GM23338 (cell line): ENCODE measurements around the gene UQCC2. TPM values are rescaled to one million over a fixed set of nuclear protein-coding genes. Genes with fewer than 3 reads are reported as not detected.

Experiments
- ATAC-seq: fragments of 200-7000 bp; cut with Tn5 transposase; 3 replicates; pipeline ENCODE4 v1.9.1; 2020
- DNase-seq: peaks from one replicate; pipeline ENCODE4 v3.0.0-alpha.2; 2015; ENCODE audit warnings: low spot score
- H2AFZ ChIP-seq: fragments of 200-600 bp; sonication (generic); 2 replicates; pipeline ENCODE4 v1.8.0; 2016; ENCODE audit warnings: antibody characterized with exemption, mild to moderate bottlenecking, moderate library complexity
- H3F3A ChIP-seq: fragments of 200-600 bp; sonication (generic); replicated peaks from 2 replicates; pipeline ENCODE4 v1.8.0; 2017; ENCODE audit warnings: antibody characterized with exemption, mixed run types, low read depth
- H3K27ac ChIP-seq: fragments of 200-600 bp; sonication (generic); 2 replicates; pipeline ENCODE4 v1.6.1; 2016; ENCODE audit warnings: low read depth
- H3K27me3 ChIP-seq: fragments of 200-600 bp; sonication (generic); 2 replicates; pipeline ENCODE4 v1.8.0; 2016; ENCODE audit warnings: mild to moderate bottlenecking, mixed run types, moderate library complexity; ENCODE audit not compliant: insufficient read depth
- H3K36me3 ChIP-seq: fragments of 200-600 bp; sonication (generic); 2 replicates; pipeline ENCODE4 v1.8.0; 2016; ENCODE audit warnings: mild to moderate bottlenecking; ENCODE audit not compliant: insufficient read depth
- H3K4me1 ChIP-seq: fragments of 200-600 bp; sonication (generic); 2 replicates; pipeline ENCODE4 v1.8.0; 2016; ENCODE audit warnings: mild to moderate bottlenecking, moderate library complexity; ENCODE audit not compliant: insufficient read depth
- H3K4me2 ChIP-seq: fragments of 200-600 bp; sonication (generic); 2 replicates; pipeline ENCODE4 v1.7.1; 2017; ENCODE audit warnings: mixed run types
- H3K4me3 ChIP-seq: fragments of 200-600 bp; sonication (generic); 2 replicates; pipeline ENCODE4 v1.6.1; 2016; ENCODE audit warnings: mixed run types
- H3K79me2 ChIP-seq: fragments of 200-600 bp; sonication (generic); replicated peaks from 2 replicates; pipeline ENCODE4 v1.8.0; 2017; ENCODE audit warnings: mild to moderate bottlenecking; ENCODE audit not compliant: insufficient read depth
- H3K9me2 ChIP-seq: fragments of 200-600 bp; sonication (generic); 2 replicates; pipeline ENCODE4 v1.8.0; 2017; ENCODE audit not compliant: insufficient read depth
- H4K20me1 ChIP-seq: fragments of 200-600 bp; sonication (generic); replicated peaks from 2 replicates; pipeline ENCODE4 v1.8.0; 2017; ENCODE audit warnings: mild to moderate bottlenecking; ENCODE audit not compliant: insufficient read depth
- H3K27ac Mint-ChIP-seq: 2 replicates; pipeline ENCODE4 v1.8.0; 2020; ENCODE audit warnings: inconsistent platforms, mild to moderate bottlenecking, moderate library complexity, mixed read lengths
- H3K27me3 Mint-ChIP-seq: 3 replicates; pipeline ENCODE4 v1.8.0; 2022; ENCODE audit warnings: low read depth, mild to moderate bottlenecking, moderate library complexity, mixed read lengths, inconsistent platforms; ENCODE audit not compliant: insufficient read depth, poor library complexity
- H3K36me3 Mint-ChIP-seq: 3 replicates; pipeline ENCODE4 v1.8.0; 2021; ENCODE audit warnings: low read depth, mild to moderate bottlenecking, inconsistent platforms, moderate library complexity, mixed read lengths
- H3K4me1 Mint-ChIP-seq: 3 replicates; pipeline ENCODE4 v1.8.0; 2020; ENCODE audit warnings: mild to moderate bottlenecking, inconsistent platforms, mixed read lengths
- H3K4me3 Mint-ChIP-seq: 3 replicates; pipeline ENCODE4 v1.8.0; 2021; ENCODE audit warnings: moderate library complexity, mild to moderate bottlenecking, inconsistent platforms, mixed read lengths
- H3K9me3 Mint-ChIP-seq: 3 replicates; pipeline ENCODE4 v1.8.0; 2020; ENCODE audit warnings: moderate library complexity, mild to moderate bottlenecking, inconsistent platforms, mixed read lengths
- CREB1 ChIP-seq: fragments of 250-450 bp; sonication (Bioruptor Pico); IDR thresholded peaks from 2 replicates; pipeline ENCODE4 v1.5.0; 2020; ENCODE audit warnings: low read depth, mild to moderate bottlenecking, moderate library complexity
- EZH2 ChIP-seq: fragments of 200-600 bp; sonication (generic); IDR thresholded peaks from one replicate; pipeline ENCODE4 v1.8.0; 2017; ENCODE audit warnings: antibody characterized with exemption, mild to moderate bottlenecking, low read depth; ENCODE audit not compliant: unreplicated experiment
- EZH2phosphoT487 ChIP-seq: fragments of 200-600 bp; sonication (generic); IDR thresholded peaks from one replicate; pipeline ENCODE4 v1.8.1; 2018; ENCODE audit warnings: antibody characterized with exemption; ENCODE audit not compliant: unreplicated experiment
- JUNB ChIP-seq: IDR thresholded peaks from one replicate; pipeline ENCODE4 v1.6.1; 2016; ENCODE audit warnings: antibody characterized with exemption; ENCODE audit not compliant: unreplicated experiment
- NANOG ChIP-seq: IDR thresholded peaks from 2 replicates; pipeline ENCODE4 v1.6.1; 2016; ENCODE audit warnings: antibody characterized with exemption, borderline replicate concordance
- POLR2AphosphoS5 ChIP-seq: IDR thresholded peaks from 2 replicates; pipeline ENCODE4 v1.6.1; 2016; ENCODE audit warnings: antibody characterized with exemption, low read depth
- STAT1 ChIP-seq: IDR thresholded peaks from one replicate; pipeline ENCODE4 v1.6.1; 2016; ENCODE audit warnings: antibody characterized with exemption; ENCODE audit not compliant: unreplicated experiment
- ZNF114 ChIP-seq: fragments of 250-450 bp; sonication (Bioruptor Pico); IDR thresholded peaks from 2 replicates; pipeline ENCODE4 v1.5.0; 2020; ENCODE audit warnings: mild to moderate bottlenecking, moderate library complexity
- ZNF331 ChIP-seq: fragments of 250-450 bp; sonication (Bioruptor Pico); IDR thresholded peaks from 2 replicates; pipeline ENCODE4 v1.5.0; 2020; ENCODE audit warnings: low read depth, mild to moderate bottlenecking, moderate library complexity
- polyA plus RNA-seq: library from polyadenylated mRNA; unstranded; fragments of >200 nt; fragmentation: Nextera tagmentation; extraction: Ambion mirVana; gene quantifications from 2 replicates; pipeline ENCODE4 v1.2.1, GENCODE V29; 2016
- total RNA-seq: library from RNA; depleted of rRNA; stranded (reverse); fragments of >200 nt; shearing (Covaris generic); gene quantifications from 2 replicates; pipeline ENCODE4 v1.2.3, GENCODE V29; 2014
- TF ChIP-seq, protein P1 (sequence below): fragments of 250-450 bp; sonication (Bioruptor Pico); IDR thresholded peaks from 2 replicates; pipeline ENCODE4 v1.5.0; 2020; ENCODE audit warnings: mild to moderate bottlenecking, moderate library complexity
- TF ChIP-seq, protein P2 (sequence below): IDR thresholded peaks from 2 replicates; pipeline ENCODE4 v1.6.1; 2016; ENCODE audit warnings: antibody characterized with exemption
- TF ChIP-seq, protein P3 (sequence below): IDR thresholded peaks from one replicate; pipeline ENCODE4 v1.6.1; 2018; ENCODE audit warnings: antibody characterized with exemption; ENCODE audit not compliant: unreplicated experiment
- TF ChIP-seq, protein P4 (sequence below), 2 experiments: fragments of 200-600 bp in 1 of 2; sonication (generic) in 1 of 2; conservative IDR thresholded peaks; 2 replicates each; pipeline versions ENCODE4 v1.5.1 to v1.6.1; 2016 to 2017; ENCODE audit warnings: antibody characterized with exemption in 2 of 2, low read depth in 2 of 2, mild to moderate bottlenecking in 2 of 2, moderate library complexity in 1 of 2

Gene UQCC2
- total and polyA plus RNA-seq, 2 experiments from 2014 or later: 48.9 to 379 TPM

DNA sequence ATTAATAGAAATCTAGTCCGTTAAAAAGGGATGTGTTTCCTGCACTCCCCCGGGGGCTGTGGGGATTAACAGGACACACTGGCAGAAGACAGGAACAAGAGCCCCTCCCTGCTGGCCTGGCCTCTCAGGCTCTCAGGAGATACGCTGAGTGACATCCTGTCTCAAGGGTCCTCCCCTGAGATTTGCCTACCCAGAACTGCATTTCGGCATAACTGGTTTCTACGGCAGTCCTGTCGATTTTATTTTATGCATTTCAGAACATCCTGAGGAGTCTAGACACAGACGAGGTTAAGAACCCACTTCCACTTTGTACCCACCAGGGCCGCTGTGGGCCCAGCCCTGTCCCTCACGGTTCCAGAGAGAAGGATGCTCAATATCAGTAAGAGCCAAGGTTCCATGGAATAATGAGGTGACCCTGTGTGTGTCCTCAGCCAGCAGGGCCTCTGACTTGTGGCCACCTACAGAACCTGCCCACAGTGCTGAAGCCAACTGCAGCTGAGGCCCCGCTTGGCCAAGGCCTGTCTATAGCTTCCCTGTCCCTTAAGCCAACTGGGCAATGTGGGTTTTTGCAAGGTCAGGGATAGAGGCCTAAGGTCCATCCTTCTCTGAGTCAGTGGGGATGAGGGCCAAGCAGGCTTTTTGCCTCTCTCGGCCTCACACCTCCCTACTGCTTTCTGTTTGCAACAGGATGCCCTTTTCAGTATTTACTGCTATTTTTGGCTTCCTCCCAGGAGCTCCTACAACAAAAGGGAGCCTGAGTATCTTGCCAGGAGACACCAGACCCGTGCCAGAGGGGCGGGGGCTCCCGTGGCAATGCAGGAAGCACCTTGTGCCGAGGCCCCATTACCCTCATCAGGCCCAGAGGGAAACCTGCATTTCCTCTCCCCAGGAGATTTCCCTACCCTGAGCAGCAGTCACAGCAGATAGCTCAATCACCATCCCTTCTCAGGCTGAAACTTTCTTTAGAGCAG is 14.7 kb downstream of the UQCC2 start:
- H3K9me3 Mint-ChIP-seq: no peaks in the 10 kb centered on the region
- no peaks in the 10 kb centered on the region for H3K9me2 ChIP-seq
- peaks cover 19% of the 10 kb centered on the region for H3K27me3 Mint-ChIP-seq
- DNase-seq: no peak
- H3K36me3 ChIP-seq: peaks cover 10% of the 10 kb centered on the region
- peaks cover 31% of the 10 kb centered on the region for H3K4me1 Mint-ChIP-seq
- no peak overlapping the region for H3K4me2 ChIP-seq
- H3K27ac ChIP-seq: no peak overlapping the region
- H3K4me1 ChIP-seq: 0 out of 2 replicates have a peak, but pooled peaks cover 2% of the 10 kb centered on the region
- H3K79me2 ChIP-seq: 0 out of 2 replicates have a peak, but pooled peaks cover 3% of the 10 kb centered on the region
- H3K4me3 Mint-ChIP-seq: no peak overlapping the region; the same call in 2 of the 3 replicates
- no peak for ATAC-seq
- H3F3A ChIP-seq: 0 out of 2 replicates have a peak, but pooled peaks cover 5% of the 10 kb centered on the region
- peaks cover 64% of the 10 kb centered on the region for H3K36me3 Mint-ChIP-seq
- H3K4me3 ChIP-seq: no peak overlapping the region
- TF ChIP-seq NANOG (no peak), POLR2AphosphoS5 (no peak), EZH2 (no peak), JUNB (no peak), ZNF331 (CRISPR knock-in tag) (no peak), EZH2phosphoT487 (no peak), STAT1 (no peak), CREB1 (CRISPR knock-in tag) (no peak), ZNF114 (no peak)
- TF ChIP-seq, protein P1, sequence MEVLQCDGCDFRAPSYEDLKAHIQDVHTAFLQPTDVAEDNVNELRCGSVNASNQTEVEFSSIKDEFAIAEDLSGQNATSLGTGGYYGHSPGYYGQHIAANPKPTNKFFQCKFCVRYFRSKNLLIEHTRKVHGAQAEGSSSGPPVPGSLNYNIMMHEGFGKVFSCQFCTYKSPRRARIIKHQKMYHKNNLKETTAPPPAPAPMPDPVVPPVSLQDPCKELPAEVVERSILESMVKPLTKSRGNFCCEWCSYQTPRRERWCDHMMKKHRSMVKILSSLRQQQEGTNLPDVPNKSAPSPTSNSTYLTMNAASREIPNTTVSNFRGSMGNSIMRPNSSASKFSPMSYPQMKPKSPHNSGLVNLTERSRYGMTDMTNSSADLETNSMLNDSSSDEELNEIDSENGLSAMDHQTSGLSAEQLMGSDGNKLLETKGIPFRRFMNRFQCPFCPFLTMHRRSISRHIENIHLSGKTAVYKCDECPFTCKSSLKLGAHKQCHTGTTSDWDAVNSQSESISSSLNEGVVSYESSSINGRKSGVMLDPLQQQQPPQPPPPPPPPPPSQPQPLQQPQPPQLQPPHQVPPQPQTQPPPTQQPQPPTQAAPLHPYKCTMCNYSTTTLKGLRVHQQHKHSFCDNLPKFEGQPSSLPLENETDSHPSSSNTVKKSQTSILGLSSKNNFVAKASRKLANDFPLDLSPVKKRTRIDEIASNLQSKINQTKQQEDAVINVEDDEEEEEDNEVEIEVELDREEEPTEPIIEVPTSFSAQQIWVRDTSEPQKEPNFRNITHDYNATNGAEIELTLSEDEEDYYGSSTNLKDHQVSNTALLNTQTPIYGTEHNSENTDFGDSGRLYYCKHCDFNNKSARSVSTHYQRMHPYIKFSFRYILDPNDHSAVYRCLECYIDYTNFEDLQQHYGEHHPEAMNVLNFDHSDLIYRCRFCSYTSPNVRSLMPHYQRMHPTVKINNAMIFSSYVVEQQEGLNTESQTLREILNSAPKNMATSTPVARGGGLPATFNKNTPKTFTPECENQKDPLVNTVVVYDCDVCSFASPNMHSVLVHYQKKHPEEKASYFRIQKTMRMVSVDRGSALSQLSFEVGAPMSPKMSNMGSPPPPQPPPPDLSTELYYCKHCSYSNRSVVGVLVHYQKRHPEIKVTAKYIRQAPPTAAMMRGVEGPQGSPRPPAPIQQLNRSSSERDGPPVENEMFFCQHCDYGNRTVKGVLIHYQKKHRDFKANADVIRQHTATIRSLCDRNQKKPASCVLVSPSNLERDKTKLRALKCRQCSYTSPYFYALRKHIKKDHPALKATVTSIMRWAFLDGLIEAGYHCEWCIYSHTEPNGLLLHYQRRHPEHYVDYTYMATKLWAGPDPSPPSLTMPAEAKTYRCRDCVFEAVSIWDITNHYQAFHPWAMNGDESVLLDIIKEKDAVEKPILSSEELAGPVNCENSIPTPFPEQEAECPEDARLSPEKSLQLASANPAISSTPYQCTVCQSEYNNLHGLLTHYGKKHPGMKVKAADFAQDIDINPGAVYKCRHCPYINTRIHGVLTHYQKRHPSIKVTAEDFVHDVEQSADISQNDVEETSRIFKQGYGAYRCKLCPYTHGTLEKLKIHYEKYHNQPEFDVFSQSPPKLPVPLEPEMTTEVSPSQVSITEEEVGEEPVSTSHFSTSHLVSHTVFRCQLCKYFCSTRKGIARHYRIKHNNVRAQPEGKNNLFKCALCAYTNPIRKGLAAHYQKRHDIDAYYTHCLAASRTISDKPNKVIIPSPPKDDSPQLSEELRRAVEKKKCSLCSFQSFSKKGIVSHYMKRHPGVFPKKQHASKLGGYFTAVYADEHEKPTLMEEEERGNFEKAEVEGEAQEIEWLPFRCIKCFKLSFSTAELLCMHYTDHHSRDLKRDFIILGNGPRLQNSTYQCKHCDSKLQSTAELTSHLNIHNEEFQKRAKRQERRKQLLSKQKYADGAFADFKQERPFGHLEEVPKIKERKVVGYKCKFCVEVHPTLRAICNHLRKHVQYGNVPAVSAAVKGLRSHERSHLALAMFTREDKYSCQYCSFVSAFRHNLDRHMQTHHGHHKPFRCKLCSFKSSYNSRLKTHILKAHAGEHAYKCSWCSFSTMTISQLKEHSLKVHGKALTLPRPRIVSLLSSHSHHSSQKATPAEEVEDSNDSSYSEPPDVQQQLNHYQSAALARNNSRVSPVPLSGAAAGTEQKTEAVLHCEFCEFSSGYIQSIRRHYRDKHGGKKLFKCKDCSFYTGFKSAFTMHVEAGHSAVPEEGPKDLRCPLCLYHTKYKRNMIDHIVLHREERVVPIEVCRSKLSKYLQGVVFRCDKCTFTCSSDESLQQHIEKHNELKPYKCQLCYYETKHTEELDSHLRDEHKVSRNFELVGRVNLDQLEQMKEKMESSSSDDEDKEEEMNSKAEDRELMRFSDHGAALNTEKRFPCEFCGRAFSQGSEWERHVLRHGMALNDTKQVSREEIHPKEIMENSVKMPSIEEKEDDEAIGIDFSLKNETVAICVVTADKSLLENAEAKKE: no peak
- TF ChIP-seq, protein P2, sequence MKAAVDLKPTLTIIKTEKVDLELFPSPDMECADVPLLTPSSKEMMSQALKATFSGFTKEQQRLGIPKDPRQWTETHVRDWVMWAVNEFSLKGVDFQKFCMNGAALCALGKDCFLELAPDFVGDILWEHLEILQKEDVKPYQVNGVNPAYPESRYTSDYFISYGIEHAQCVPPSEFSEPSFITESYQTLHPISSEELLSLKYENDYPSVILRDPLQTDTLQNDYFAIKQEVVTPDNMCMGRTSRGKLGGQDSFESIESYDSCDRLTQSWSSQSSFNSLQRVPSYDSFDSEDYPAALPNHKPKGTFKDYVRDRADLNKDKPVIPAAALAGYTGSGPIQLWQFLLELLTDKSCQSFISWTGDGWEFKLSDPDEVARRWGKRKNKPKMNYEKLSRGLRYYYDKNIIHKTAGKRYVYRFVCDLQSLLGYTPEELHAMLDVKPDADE: no peak
- TF ChIP-seq, protein P3, sequence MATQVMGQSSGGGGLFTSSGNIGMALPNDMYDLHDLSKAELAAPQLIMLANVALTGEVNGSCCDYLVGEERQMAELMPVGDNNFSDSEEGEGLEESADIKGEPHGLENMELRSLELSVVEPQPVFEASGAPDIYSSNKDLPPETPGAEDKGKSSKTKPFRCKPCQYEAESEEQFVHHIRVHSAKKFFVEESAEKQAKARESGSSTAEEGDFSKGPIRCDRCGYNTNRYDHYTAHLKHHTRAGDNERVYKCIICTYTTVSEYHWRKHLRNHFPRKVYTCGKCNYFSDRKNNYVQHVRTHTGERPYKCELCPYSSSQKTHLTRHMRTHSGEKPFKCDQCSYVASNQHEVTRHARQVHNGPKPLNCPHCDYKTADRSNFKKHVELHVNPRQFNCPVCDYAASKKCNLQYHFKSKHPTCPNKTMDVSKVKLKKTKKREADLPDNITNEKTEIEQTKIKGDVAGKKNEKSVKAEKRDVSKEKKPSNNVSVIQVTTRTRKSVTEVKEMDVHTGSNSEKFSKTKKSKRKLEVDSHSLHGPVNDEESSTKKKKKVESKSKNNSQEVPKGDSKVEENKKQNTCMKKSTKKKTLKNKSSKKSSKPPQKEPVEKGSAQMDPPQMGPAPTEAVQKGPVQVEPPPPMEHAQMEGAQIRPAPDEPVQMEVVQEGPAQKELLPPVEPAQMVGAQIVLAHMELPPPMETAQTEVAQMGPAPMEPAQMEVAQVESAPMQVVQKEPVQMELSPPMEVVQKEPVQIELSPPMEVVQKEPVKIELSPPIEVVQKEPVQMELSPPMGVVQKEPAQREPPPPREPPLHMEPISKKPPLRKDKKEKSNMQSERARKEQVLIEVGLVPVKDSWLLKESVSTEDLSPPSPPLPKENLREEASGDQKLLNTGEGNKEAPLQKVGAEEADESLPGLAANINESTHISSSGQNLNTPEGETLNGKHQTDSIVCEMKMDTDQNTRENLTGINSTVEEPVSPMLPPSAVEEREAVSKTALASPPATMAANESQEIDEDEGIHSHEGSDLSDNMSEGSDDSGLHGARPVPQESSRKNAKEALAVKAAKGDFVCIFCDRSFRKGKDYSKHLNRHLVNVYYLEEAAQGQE: no peak
- TF ChIP-seq, protein P4, sequence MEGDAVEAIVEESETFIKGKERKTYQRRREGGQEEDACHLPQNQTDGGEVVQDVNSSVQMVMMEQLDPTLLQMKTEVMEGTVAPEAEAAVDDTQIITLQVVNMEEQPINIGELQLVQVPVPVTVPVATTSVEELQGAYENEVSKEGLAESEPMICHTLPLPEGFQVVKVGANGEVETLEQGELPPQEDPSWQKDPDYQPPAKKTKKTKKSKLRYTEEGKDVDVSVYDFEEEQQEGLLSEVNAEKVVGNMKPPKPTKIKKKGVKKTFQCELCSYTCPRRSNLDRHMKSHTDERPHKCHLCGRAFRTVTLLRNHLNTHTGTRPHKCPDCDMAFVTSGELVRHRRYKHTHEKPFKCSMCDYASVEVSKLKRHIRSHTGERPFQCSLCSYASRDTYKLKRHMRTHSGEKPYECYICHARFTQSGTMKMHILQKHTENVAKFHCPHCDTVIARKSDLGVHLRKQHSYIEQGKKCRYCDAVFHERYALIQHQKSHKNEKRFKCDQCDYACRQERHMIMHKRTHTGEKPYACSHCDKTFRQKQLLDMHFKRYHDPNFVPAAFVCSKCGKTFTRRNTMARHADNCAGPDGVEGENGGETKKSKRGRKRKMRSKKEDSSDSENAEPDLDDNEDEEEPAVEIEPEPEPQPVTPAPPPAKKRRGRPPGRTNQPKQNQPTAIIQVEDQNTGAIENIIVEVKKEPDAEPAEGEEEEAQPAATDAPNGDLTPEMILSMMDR (conservative IDR thresholded peaks at IDR 0.05; ENCODE audit: low read depth in 2 of 2): no peak
- H3K27me3 ChIP-seq: no peaks in the 10 kb centered on the region
- H3K27ac Mint-ChIP-seq: peak overlapping the region; percentile 69
- H4K20me1 ChIP-seq: peaks cover 6% of the 10 kb centered on the region
- no peak overlapping the region for H2AFZ ChIP-seq
